Measurements from ENCODE around the gene DTNB.

GRCh38 chr2:25375989-25376545, 297.3 kb downstream of the DTNB start:
- TF ChIP-seq NBN (IDR thresholded peaks at IDR 0.05) (no peak), SMAD1 (IDR thresholded peaks at IDR 0.05; ENCODE audit: low read depth, partially characterized antibody) (no peak), YBX1 (IDR thresholded peaks at IDR 0.05) (no peak), TBL1XR1 (IDR thresholded peaks at IDR 0.05; ENCODE audit: low read depth, low read length) (no peak), RUNX3 (IDR thresholded peaks at IDR 0.05; ENCODE audit: low read length) (no peak), POLR2AphosphoS2 (IDR thresholded peaks at IDR 0.05; ENCODE audit: low read depth, low read length) (no peak), TCF12 (IDR thresholded peaks at IDR 0.05; ENCODE audit: low read depth, low read length) (no peak), RCOR1 (conservative IDR thresholded peaks at IDR 0.05; ENCODE audit: low read depth, low read length) (no peak)

All from GM12878 (cell line).